ENCODE results near the gene YDJC. TPM values are rescaled to one million over a fixed set of nuclear protein-coding genes. Genes with fewer than 3 reads are reported as not detected.

Gene YDJC
- total RNA-seq, 1 donor from 2014 or later, result 34.0 TPM

GRCh38 chr22:21579474-21579851 is 50.4 kb downstream of the YDJC start:
- H3K4me1 ChIP-seq (ENCODE audit: insufficient read depth, low read length), result peaks cover 1% of the 10 kb centered on the region
- no peak overlapping the region for H3K4me2 ChIP-seq (ENCODE audit: low read length)
- no peaks in the 10 kb centered on the region for H3K36me3 ChIP-seq (ENCODE audit: insufficient read depth, low read length)
- H3K27ac Mint-ChIP-seq (ENCODE audit: unreplicated experiment), result no peak overlapping the region
- no peaks in the 10 kb centered on the region for H3K27me3 ChIP-seq (ENCODE audit: insufficient read depth, low read length)
- peaks cover 6% of the 10 kb centered on the region for H3K36me3 Mint-ChIP-seq (ENCODE audit: low read depth, unreplicated experiment)
- no peak overlapping the region for H3K9ac ChIP-seq (ENCODE audit: low read length)
- peaks cover 97% of the 10 kb centered on the region for H4K20me1 ChIP-seq (ENCODE audit: insufficient read depth, low read length)
- no peak for DNase-seq (ENCODE audit: low read depth)
- no peak for FAIRE-seq
- no peak overlapping the region for H3K4me3 Mint-ChIP-seq (ENCODE audit: unreplicated experiment)
- H3K27ac ChIP-seq (ENCODE audit: low read depth, low read length), result no peak overlapping the region
- H3K79me2 ChIP-seq (ENCODE audit: insufficient read depth, low read length), result peaks cover 98% of the 10 kb centered on the region
- H2AFZ ChIP-seq (ENCODE audit: low read depth, low read length), result no peak overlapping the region
- H3K27me3 Mint-ChIP-seq (ENCODE audit: low read depth, unreplicated experiment), result no peaks in the 10 kb centered on the region
- no peak overlapping the region for H3K4me3 ChIP-seq (ENCODE audit: insufficient read depth, low read depth, low read length)
- TF ChIP-seq CTCF (IDR thresholded peaks at IDR 0.05; ENCODE audit: insufficient read depth, low read depth, low read length), result no peak
- no peak for TF ChIP-seq EZH2 (IDR thresholded peaks at IDR 0.05; ENCODE audit: insufficient read depth, low read length)
- peaks cover 16% of the 10 kb centered on the region for H3K4me1 Mint-ChIP-seq (ENCODE audit: low read depth, unreplicated experiment)
- no peaks in the 10 kb centered on the region for H3K9me3 ChIP-seq (ENCODE audit: insufficient read depth, low read depth, low read length)
- no peaks in the 10 kb centered on the region for H3K9me3 Mint-ChIP-seq (ENCODE audit: unreplicated experiment)

Small RNA genes within 50 kb of the gene (microRNA-seq; reads per million reads assigned to microRNA genes)
- gene MIR130B, result 3,165 reads per million, percentile 90 among the genes with 10 or more reads in this experiment
- 76.9 reads per million, percentile 64 among the genes with 10 or more reads in this experiment for gene MIR301B

Other genes with a start within 250 kb of the YDJC start
- gene RIMBP3B, start 246.3 kb downstream of the YDJC start, total RNA-seq, result 0.12 and 0.16 TPM in 2 replicates
- 20.2 and 21.4 TPM in 2 replicates for gene HIC2, start 212.7 kb downstream of the YDJC start, total RNA-seq
- gene TMEM191C, start 162.6 kb downstream of the YDJC start, total RNA-seq, result 2.8 and 3.4 TPM in 2 replicates
- 0.23 and 0.43 TPM in 2 replicates for gene RIMBP3C, start 78.6 kb downstream of the YDJC start, total RNA-seq
- gene UBE2L3, start 62.3 kb downstream of the YDJC start, total RNA-seq, result 59.1 and 62.8 TPM in 2 replicates
- gene CCDC116, start 2.7 kb upstream of the YDJC start, total RNA-seq, result 0.11 and 0.22 TPM in 2 replicates
- gene SDF2L1, start 12.3 kb upstream of the YDJC start, total RNA-seq, result 46.8 and 49.5 TPM in 2 replicates
- 28.2 and 28.5 TPM in 2 replicates for gene PPIL2, start 36.0 kb upstream of the YDJC start, total RNA-seq
- 0.82 and 0.86 TPM in 2 replicates for gene YPEL1, start 105.8 kb upstream of the YDJC start, total RNA-seq
- 138 and 148 TPM in 2 replicates for gene MAPK1, start 237.6 kb upstream of the YDJC start, total RNA-seq